Progenitor cell of endocrine pancreas (in vitro differentiated cells): ENCODE measurements around the gene C5orf52. TPM values are rescaled to one million over a fixed set of nuclear protein-coding genes. Genes with fewer than 3 reads are reported as not detected.
"Not testable (repeated sequence)": the region's sequence is repeated elsewhere in the genome, so short reads cannot be mapped to it uniquely, and the experiment has no call there.

Experiments used
- DNase-seq: peaks from one replicate; pipeline ENCODE4 v3.0.0; 2021; ENCODE audit warnings: low spot score; ENCODE audit not compliant: unreplicated experiment
- H3K27ac Mint-ChIP-seq: 2 replicates; pipeline ENCODE4 v1.8.0; 2021; ENCODE audit warnings: mild to moderate bottlenecking, moderate library complexity, mixed read lengths
- H3K27me3 Mint-ChIP-seq: 2 replicates; pipeline ENCODE4 v1.8.0; 2021; ENCODE audit warnings: mixed read lengths
- H3K36me3 Mint-ChIP-seq: 2 replicates; pipeline ENCODE4 v1.8.0; 2022; ENCODE audit warnings: mixed read lengths; ENCODE audit not compliant: insufficient read depth
- H3K4me1 Mint-ChIP-seq: 2 replicates; pipeline ENCODE4 v1.8.0; 2021; ENCODE audit warnings: low read depth, mixed read lengths
- H3K4me3 Mint-ChIP-seq: 2 replicates; pipeline ENCODE4 v1.8.0; 2021; ENCODE audit warnings: low read depth, mild to moderate bottlenecking, moderate library complexity, mixed read lengths
- H3K9me3 Mint-ChIP-seq: 2 replicates; pipeline ENCODE4 v1.8.0; 2021; ENCODE audit warnings: low read depth, mixed read lengths
- CTCF ChIP-seq: fragments of 200-600 bp; sonication (generic); IDR thresholded peaks from one replicate; pipeline ENCODE4 v1.5.0; 2021; ENCODE audit warnings: antibody characterized with exemption, mild to moderate bottlenecking; ENCODE audit not compliant: unreplicated experiment
- total RNA-seq: library from RNA; stranded (reverse); gene quantifications from 2 replicates; pipeline ENCODE4 v1.2.1, GENCODE V29; 2021

The C5orf52 gene
- total RNA-seq, 1 donor from 2014 or later, result not detected

GRCh38 chr5:157669701-157670097, 1.6 kb upstream of the C5orf52 start:
- DNase-seq, result no peak
- H3K36me3 Mint-ChIP-seq, result peaks cover 3% of the 10 kb centered on the region
- H3K4me1 Mint-ChIP-seq, result peaks cover 4% of the 10 kb centered on the region
- no peak overlapping the region for H3K27ac Mint-ChIP-seq
- peaks cover 45% of the 10 kb centered on the region for H3K27me3 Mint-ChIP-seq
- TF ChIP-seq CTCF, result no peak
- peak overlapping the region; percentile 82 for H3K4me3 Mint-ChIP-seq
- H3K9me3 Mint-ChIP-seq, result peaks cover 4% of the 10 kb centered on the region

GRCh38 chr5:157671592-157672330, 428 bp downstream of the C5orf52 start:
- peaks cover 3% of the 10 kb centered on the region for H3K9me3 Mint-ChIP-seq
- H3K4me3 Mint-ChIP-seq, result peak overlapping the region; percentile 82
- peaks cover 4% of the 10 kb centered on the region for H3K4me1 Mint-ChIP-seq
- H3K27ac Mint-ChIP-seq, result no peak overlapping the region
- peaks cover 3% of the 10 kb centered on the region for H3K36me3 Mint-ChIP-seq
- DNase-seq, result no peak
- peaks cover 45% of the 10 kb centered on the region for H3K27me3 Mint-ChIP-seq
- TF ChIP-seq CTCF, result no peak

- Mint-ChIP-seq H3K4me1 (peaks cover 4% of the 10 kb centered on the region), H3K4me3 (no peak overlapping the region), H3K27me3 (peaks cover 42% of the 10 kb centered on the region), H3K27ac (no peak overlapping the region), H3K36me3 (peaks cover 3% of the 10 kb centered on the region), H3K9me3 (peaks cover 3% of the 10 kb centered on the region)
- TF ChIP-seq CTCF, result no peak
- DNase-seq, result no peak
Observed at GRCh38 chr5:157672976-157673375, 1.6 kb downstream of the C5orf52 start.

GRCh38 chr5:157674351-157674750, 3.0 kb downstream of the C5orf52 start:
- H3K4me1 Mint-ChIP-seq, H3K27ac Mint-ChIP-seq: not testable (repeated sequence)

GRCh38 chr5:157677931-157678330, 6.6 kb downstream of the C5orf52 start:
- no peak for DNase-seq
- H3K27me3 Mint-ChIP-seq, result peaks cover 6% of the 10 kb centered on the region
- no peaks in the 10 kb centered on the region for H3K36me3 Mint-ChIP-seq
- no peak overlapping the region for H3K27ac Mint-ChIP-seq
- H3K4me1 Mint-ChIP-seq, result peaks cover 2% of the 10 kb centered on the region
- TF ChIP-seq CTCF, result no peak
- no peak overlapping the region for H3K4me3 Mint-ChIP-seq
- no peaks in the 10 kb centered on the region for H3K9me3 Mint-ChIP-seq

More at GRCh38 chr5:157674351-157674750, 3.0 kb downstream of the C5orf52 start:
- H3K4me3 Mint-ChIP-seq, H3K36me3 Mint-ChIP-seq, DNase-seq, H3K9me3 Mint-ChIP-seq: not testable (repeated sequence)
- peaks cover 34% of the 10 kb centered on the region for H3K27me3 Mint-ChIP-seq

GRCh38 chr5:157679801-157680200, 8.5 kb downstream of the C5orf52 start:
- H3K4me1 Mint-ChIP-seq, result peaks cover 2% of the 10 kb centered on the region
- no peak overlapping the region for H3K4me3 Mint-ChIP-seq
- no peak for TF ChIP-seq CTCF
- H3K9me3 Mint-ChIP-seq, result no peaks in the 10 kb centered on the region
- no peak overlapping the region for H3K27ac Mint-ChIP-seq
- no peaks in the 10 kb centered on the region for H3K36me3 Mint-ChIP-seq
- no peak for DNase-seq
- no peaks in the 10 kb centered on the region for H3K27me3 Mint-ChIP-seq
